Measurements from ENCODE around the gene SPATS1. TPM values are rescaled to one million over a fixed set of nuclear protein-coding genes. Genes with fewer than 3 reads are reported as not detected.

The SPATS1 gene
- total RNA-seq, 1 donor from 2014 or later: not detected

DNA sequence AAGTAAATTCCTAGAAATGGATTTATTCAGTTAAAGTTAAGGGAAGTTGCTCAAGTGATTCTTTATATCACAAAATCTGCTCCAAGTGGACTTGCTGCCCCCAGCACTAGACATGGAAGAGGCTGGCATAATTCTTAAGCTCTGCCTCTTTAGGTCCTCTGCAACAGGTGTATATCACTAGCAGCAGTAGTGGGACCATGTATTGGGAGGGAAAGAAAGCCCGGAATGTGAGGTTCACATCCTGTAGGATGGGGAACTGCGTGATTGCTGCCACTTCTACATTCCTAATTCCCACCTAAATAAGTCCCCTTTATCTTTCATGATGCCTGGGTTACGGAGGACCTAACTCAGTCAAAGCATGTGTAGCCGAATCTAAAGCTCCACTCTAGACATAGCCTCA, 13.2 kb downstream of the SPATS1 start:
- Mint-ChIP-seq H3K9me3 (ENCODE audit: low read depth) (peaks cover 6% of the 10 kb centered on the region), H3K27me3 (ENCODE audit: low read depth) (peaks cover 34% of the 10 kb centered on the region), H3K4me1 (ENCODE audit: low read depth) (no peaks in the 10 kb centered on the region)

DNA sequence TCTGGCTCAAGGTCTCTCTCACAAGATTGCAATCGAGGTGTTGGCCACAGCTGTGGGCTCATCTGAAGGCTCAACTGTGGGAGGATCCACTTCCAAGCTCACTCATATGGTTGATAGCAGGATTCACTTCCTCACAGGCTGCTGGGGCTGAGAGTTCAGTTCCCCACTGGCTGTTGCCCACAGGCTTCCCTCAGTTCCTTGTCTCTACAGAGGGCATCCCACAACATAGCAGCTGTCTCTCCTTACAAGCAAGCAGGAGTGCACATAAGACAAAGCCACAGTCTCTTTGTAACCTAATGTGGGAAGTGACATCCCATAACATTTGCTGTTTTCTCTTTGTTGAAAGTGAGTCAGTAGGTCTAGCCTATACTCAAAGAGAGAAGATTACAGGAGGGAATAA, 14.0 kb downstream of the SPATS1 start:
- H3K27ac Mint-ChIP-seq (ENCODE audit: unreplicated experiment): no peak overlapping the region
- no peaks in the 10 kb centered on the region for H3K4me1 Mint-ChIP-seq (ENCODE audit: low read depth)
- peaks cover 40% of the 10 kb centered on the region for H3K27me3 Mint-ChIP-seq (ENCODE audit: low read depth)
- peaks cover 6% of the 10 kb centered on the region for H3K9me3 Mint-ChIP-seq (ENCODE audit: low read depth)
- DNase-seq (ENCODE audit: low spot score): no peak
- TF ChIP-seq, protein P1, sequence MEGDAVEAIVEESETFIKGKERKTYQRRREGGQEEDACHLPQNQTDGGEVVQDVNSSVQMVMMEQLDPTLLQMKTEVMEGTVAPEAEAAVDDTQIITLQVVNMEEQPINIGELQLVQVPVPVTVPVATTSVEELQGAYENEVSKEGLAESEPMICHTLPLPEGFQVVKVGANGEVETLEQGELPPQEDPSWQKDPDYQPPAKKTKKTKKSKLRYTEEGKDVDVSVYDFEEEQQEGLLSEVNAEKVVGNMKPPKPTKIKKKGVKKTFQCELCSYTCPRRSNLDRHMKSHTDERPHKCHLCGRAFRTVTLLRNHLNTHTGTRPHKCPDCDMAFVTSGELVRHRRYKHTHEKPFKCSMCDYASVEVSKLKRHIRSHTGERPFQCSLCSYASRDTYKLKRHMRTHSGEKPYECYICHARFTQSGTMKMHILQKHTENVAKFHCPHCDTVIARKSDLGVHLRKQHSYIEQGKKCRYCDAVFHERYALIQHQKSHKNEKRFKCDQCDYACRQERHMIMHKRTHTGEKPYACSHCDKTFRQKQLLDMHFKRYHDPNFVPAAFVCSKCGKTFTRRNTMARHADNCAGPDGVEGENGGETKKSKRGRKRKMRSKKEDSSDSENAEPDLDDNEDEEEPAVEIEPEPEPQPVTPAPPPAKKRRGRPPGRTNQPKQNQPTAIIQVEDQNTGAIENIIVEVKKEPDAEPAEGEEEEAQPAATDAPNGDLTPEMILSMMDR (IDR thresholded peaks at IDR 0.05): no peak
- no peaks in the 10 kb centered on the region for H3K36me3 Mint-ChIP-seq (ENCODE audit: low read depth)
- no peak overlapping the region for H3K4me3 Mint-ChIP-seq (ENCODE audit: unreplicated experiment)

More for the DNA sequence above, 13.2 kb downstream of the SPATS1 start:
- TF ChIP-seq, protein P1 (IDR thresholded peaks at IDR 0.05): no peak
- no peak for DNase-seq (ENCODE audit: low spot score)
- Mint-ChIP-seq H3K36me3 (ENCODE audit: low read depth) (no peaks in the 10 kb centered on the region), H3K27ac (ENCODE audit: unreplicated experiment) (no peak overlapping the region), H3K4me3 (ENCODE audit: unreplicated experiment) (no peak overlapping the region)

DNA sequence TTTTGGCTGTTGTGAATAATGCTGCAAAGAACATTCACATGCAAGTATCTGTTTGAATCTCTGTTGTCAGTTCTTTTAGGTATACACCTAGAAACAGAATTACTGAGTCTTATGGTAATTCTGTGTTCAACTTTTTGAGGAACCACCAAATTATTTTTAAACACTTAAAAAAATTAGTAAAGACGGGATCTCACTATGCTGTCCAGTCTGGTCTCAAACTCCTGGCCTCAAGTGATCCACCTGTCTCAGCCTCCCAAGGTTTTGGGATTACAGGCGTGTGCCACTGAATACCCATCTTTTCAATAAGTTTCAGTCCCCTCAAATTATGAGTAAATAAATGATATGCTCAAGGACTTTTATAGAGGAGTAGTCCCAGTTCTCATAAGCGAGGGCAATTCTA, 17.5 kb downstream of the SPATS1 start:
- H3K9me3 Mint-ChIP-seq (ENCODE audit: low read depth): peaks cover 6% of the 10 kb centered on the region
- no peaks in the 10 kb centered on the region for H3K36me3 Mint-ChIP-seq (ENCODE audit: low read depth)
- H3K4me3 Mint-ChIP-seq (ENCODE audit: unreplicated experiment): no peak overlapping the region
- no peaks in the 10 kb centered on the region for H3K4me1 Mint-ChIP-seq (ENCODE audit: low read depth)
- TF ChIP-seq, protein P1 (IDR thresholded peaks at IDR 0.05): no peak
- H3K27me3 Mint-ChIP-seq (ENCODE audit: low read depth): peaks cover 44% of the 10 kb centered on the region
- H3K27ac Mint-ChIP-seq (ENCODE audit: unreplicated experiment): no peak overlapping the region
- DNase-seq (ENCODE audit: low spot score): no peak

DNA sequence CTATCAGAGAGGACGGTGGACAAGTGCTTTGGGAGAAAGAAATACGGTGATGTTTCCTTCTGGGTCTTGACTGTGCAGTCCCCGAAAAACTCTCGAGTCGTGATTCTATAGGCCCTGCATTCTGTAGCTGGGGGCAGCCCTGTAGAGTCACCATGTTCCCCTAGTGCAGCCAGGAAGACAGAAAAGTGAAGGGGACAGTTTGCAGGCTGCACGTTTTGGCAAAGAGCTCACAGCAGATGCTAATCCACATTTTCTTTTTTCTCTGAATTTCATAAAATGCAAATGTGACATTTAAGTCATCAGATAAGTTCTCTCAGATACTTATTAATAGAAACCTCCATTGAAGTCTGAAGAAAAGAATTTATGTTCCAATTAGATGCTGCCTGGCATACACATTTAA, 19.5 kb downstream of the SPATS1 start:
- TF ChIP-seq, protein P1 (IDR thresholded peaks at IDR 0.05): no peak
- Mint-ChIP-seq H3K36me3 (ENCODE audit: low read depth) (no peaks in the 10 kb centered on the region), H3K4me1 (ENCODE audit: low read depth) (no peaks in the 10 kb centered on the region), H3K27ac (ENCODE audit: unreplicated experiment) (no peak overlapping the region), H3K4me3 (ENCODE audit: unreplicated experiment) (no peak overlapping the region), H3K9me3 (ENCODE audit: low read depth) (no peaks in the 10 kb centered on the region), H3K27me3 (ENCODE audit: low read depth) (peaks cover 30% of the 10 kb centered on the region)
- DNase-seq (ENCODE audit: low spot score): no peak

DNA sequence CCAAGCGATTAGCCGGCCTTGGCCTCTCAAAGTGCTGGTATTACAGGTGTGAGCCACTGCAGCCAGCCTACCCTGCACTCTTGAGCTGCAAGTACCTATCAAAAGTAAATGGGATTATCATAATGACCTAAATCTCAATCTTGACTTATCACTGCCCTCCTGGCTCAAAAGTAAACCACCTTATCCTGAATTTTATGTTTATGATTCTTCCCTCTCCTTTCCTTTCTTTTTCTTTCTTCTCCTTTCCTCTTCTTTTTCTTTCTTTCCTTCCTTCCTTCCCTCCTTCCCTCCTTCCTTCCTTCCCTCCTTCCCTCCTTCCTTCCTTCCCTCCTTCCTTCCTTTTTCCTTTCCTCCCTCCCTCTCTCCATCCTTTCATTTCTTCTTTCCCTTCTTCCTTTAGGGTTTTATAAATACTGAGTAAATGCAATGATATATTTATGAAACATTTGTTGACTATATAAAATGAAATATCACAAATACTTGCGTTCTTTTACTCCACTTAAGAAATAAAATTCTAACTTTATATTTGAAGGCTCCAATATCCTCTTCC, 21.0 kb downstream of the SPATS1 start:
- TF ChIP-seq, protein P1 (IDR thresholded peaks at IDR 0.05): no peak
- H3K4me3 Mint-ChIP-seq (ENCODE audit: unreplicated experiment): no peak overlapping the region
- H3K9me3 Mint-ChIP-seq (ENCODE audit: low read depth): no peaks in the 10 kb centered on the region
- DNase-seq (ENCODE audit: low spot score): no peak
- H3K4me1 Mint-ChIP-seq (ENCODE audit: low read depth): no peaks in the 10 kb centered on the region
- peaks cover 25% of the 10 kb centered on the region for H3K27me3 Mint-ChIP-seq (ENCODE audit: low read depth)
- no peaks in the 10 kb centered on the region for H3K36me3 Mint-ChIP-seq (ENCODE audit: low read depth)
- no peak overlapping the region for H3K27ac Mint-ChIP-seq (ENCODE audit: unreplicated experiment)
